Measurements from ENCODE around the gene CTSH. TPM values are rescaled to one million over a fixed set of nuclear protein-coding genes. Genes with fewer than 3 reads are reported as not detected.

The CTSH gene
- total and polyA plus RNA-seq, 2 experiments from 2014 or later, result 19.7 to 19.9 TPM

DNA sequence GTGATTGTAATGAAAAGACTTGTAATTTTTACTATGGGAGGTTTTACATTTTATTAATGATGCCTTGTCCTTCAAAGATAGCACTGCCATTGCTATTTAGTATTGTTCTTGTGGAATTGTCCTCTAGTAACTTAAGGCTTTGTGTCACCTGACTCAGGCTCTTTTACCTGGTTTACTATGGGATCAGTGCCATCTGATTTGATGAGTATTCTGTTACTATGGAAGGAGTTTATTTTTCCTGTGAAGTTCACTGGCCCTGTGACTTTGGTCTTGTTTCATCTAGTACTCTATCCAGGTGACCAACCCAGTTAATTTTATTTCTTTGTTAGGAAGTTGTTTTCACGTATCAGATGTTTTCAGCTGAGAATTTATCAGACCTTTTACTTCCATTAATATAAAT is 63.2 kb downstream of the CTSH start:
- H3K36me3 Mint-ChIP-seq (ENCODE audit: low read depth), result peaks cover 74% of the 10 kb centered on the region
- Histone ChIP-seq H3K4me3 (no peak overlapping the region), H3K9me2 (ENCODE audit: insufficient read depth) (no peaks in the 10 kb centered on the region), H3K4me1 (ENCODE audit: insufficient read depth) (peaks cover 21% of the 10 kb centered on the region), H3F3A (replicated peaks; ENCODE audit: low read depth) (peaks cover 8% of the 10 kb centered on the region; the same call in 1 of the 2 replicates), H3K79me2 (replicated peaks; ENCODE audit: insufficient read depth) (peaks cover 100% of the 10 kb centered on the region), H3K36me3 (ENCODE audit: insufficient read depth) (peaks cover 45% of the 10 kb centered on the region), H3K4me2 (no peak overlapping the region), H4K20me1 (replicated peaks; ENCODE audit: insufficient read depth) (peaks cover 84% of the 10 kb centered on the region), H3K27ac (ENCODE audit: low read depth) (no peak overlapping the region), H2AFZ (no peak overlapping the region), H3K27me3 (ENCODE audit: insufficient read depth) (no peaks in the 10 kb centered on the region)
- peaks cover under 1% of the 10 kb centered on the region for H3K27me3 Mint-ChIP-seq (ENCODE audit: insufficient read depth, low read depth, poor library complexity)
- TF ChIP-seq POLR2AphosphoS5 (IDR thresholded peaks at IDR 0.05; ENCODE audit: low read depth) (no peak), ZNF114 (CRISPR knock-in tag; IDR thresholded peaks at IDR 0.05) (no peak), STAT1 (IDR thresholded peaks at IDR 0.05; ENCODE audit: unreplicated experiment) (no peak), ZNF331 (CRISPR knock-in tag; IDR thresholded peaks at IDR 0.05; ENCODE audit: low read depth) (no peak), JUNB (IDR thresholded peaks at IDR 0.05; ENCODE audit: unreplicated experiment) (no peak)
- TF ChIP-seq, protein P1, sequence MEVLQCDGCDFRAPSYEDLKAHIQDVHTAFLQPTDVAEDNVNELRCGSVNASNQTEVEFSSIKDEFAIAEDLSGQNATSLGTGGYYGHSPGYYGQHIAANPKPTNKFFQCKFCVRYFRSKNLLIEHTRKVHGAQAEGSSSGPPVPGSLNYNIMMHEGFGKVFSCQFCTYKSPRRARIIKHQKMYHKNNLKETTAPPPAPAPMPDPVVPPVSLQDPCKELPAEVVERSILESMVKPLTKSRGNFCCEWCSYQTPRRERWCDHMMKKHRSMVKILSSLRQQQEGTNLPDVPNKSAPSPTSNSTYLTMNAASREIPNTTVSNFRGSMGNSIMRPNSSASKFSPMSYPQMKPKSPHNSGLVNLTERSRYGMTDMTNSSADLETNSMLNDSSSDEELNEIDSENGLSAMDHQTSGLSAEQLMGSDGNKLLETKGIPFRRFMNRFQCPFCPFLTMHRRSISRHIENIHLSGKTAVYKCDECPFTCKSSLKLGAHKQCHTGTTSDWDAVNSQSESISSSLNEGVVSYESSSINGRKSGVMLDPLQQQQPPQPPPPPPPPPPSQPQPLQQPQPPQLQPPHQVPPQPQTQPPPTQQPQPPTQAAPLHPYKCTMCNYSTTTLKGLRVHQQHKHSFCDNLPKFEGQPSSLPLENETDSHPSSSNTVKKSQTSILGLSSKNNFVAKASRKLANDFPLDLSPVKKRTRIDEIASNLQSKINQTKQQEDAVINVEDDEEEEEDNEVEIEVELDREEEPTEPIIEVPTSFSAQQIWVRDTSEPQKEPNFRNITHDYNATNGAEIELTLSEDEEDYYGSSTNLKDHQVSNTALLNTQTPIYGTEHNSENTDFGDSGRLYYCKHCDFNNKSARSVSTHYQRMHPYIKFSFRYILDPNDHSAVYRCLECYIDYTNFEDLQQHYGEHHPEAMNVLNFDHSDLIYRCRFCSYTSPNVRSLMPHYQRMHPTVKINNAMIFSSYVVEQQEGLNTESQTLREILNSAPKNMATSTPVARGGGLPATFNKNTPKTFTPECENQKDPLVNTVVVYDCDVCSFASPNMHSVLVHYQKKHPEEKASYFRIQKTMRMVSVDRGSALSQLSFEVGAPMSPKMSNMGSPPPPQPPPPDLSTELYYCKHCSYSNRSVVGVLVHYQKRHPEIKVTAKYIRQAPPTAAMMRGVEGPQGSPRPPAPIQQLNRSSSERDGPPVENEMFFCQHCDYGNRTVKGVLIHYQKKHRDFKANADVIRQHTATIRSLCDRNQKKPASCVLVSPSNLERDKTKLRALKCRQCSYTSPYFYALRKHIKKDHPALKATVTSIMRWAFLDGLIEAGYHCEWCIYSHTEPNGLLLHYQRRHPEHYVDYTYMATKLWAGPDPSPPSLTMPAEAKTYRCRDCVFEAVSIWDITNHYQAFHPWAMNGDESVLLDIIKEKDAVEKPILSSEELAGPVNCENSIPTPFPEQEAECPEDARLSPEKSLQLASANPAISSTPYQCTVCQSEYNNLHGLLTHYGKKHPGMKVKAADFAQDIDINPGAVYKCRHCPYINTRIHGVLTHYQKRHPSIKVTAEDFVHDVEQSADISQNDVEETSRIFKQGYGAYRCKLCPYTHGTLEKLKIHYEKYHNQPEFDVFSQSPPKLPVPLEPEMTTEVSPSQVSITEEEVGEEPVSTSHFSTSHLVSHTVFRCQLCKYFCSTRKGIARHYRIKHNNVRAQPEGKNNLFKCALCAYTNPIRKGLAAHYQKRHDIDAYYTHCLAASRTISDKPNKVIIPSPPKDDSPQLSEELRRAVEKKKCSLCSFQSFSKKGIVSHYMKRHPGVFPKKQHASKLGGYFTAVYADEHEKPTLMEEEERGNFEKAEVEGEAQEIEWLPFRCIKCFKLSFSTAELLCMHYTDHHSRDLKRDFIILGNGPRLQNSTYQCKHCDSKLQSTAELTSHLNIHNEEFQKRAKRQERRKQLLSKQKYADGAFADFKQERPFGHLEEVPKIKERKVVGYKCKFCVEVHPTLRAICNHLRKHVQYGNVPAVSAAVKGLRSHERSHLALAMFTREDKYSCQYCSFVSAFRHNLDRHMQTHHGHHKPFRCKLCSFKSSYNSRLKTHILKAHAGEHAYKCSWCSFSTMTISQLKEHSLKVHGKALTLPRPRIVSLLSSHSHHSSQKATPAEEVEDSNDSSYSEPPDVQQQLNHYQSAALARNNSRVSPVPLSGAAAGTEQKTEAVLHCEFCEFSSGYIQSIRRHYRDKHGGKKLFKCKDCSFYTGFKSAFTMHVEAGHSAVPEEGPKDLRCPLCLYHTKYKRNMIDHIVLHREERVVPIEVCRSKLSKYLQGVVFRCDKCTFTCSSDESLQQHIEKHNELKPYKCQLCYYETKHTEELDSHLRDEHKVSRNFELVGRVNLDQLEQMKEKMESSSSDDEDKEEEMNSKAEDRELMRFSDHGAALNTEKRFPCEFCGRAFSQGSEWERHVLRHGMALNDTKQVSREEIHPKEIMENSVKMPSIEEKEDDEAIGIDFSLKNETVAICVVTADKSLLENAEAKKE (CRISPR knock-in tag; IDR thresholded peaks at IDR 0.05), result no peak
- TF ChIP-seq, protein P2, sequence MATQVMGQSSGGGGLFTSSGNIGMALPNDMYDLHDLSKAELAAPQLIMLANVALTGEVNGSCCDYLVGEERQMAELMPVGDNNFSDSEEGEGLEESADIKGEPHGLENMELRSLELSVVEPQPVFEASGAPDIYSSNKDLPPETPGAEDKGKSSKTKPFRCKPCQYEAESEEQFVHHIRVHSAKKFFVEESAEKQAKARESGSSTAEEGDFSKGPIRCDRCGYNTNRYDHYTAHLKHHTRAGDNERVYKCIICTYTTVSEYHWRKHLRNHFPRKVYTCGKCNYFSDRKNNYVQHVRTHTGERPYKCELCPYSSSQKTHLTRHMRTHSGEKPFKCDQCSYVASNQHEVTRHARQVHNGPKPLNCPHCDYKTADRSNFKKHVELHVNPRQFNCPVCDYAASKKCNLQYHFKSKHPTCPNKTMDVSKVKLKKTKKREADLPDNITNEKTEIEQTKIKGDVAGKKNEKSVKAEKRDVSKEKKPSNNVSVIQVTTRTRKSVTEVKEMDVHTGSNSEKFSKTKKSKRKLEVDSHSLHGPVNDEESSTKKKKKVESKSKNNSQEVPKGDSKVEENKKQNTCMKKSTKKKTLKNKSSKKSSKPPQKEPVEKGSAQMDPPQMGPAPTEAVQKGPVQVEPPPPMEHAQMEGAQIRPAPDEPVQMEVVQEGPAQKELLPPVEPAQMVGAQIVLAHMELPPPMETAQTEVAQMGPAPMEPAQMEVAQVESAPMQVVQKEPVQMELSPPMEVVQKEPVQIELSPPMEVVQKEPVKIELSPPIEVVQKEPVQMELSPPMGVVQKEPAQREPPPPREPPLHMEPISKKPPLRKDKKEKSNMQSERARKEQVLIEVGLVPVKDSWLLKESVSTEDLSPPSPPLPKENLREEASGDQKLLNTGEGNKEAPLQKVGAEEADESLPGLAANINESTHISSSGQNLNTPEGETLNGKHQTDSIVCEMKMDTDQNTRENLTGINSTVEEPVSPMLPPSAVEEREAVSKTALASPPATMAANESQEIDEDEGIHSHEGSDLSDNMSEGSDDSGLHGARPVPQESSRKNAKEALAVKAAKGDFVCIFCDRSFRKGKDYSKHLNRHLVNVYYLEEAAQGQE (IDR thresholded peaks at IDR 0.05; ENCODE audit: unreplicated experiment), result no peak
- DNase-seq (ENCODE audit: low spot score) (no peak), ATAC-seq (no peak)
- no peaks in the 10 kb centered on the region for H3K9me3 Mint-ChIP-seq
- H3K4me1 Mint-ChIP-seq, result peaks cover 17% of the 10 kb centered on the region
- no peak overlapping the region for H3K27ac Mint-ChIP-seq
- no peak overlapping the region for H3K4me3 Mint-ChIP-seq
